Measurements from ENCODE around the gene OR5B17.

DNA sequence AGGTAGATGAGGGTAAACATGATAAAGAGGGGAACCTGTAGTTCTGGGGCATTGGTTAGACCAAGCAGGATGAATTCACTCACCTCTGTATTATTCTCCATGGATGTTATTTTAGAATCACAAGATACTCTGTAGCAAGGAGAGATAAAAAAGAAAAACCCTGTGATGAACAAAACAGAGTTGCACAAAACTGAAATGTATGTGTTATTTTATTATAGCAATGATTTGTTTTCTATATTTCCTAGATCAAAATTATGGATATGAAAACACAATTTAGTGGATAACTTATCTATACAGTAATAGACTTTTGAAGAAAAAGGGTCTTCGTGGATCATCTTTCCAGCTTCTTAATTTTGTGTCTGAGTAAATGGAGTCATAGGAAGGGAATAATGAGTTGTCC lies at the start of gene OR5B17:
- TF ChIP-seq SPI1 (IDR thresholded peaks at IDR 0.05; ENCODE audit: low read depth, low read length) (no peak), TAF1 (IDR thresholded peaks at IDR 0.05; ENCODE audit: low read depth, low read length) (no peak)

Data from GM12891 (cell line).